Globus pallidus (tissue), 1 donor: ENCODE data around the gene TBCB.

Experiments used
- DNase-seq: peaks from one replicate; pipeline ENCODE4 v3.0.0-alpha.2; 2015; ENCODE audit warnings: low spot score

Gene TBCB

GRCh38 chr19:36136964-36137686 is 21.9 kb downstream of the TBCB start:
- no peak for DNase-seq

GRCh38 chr19:36139120-36139472 is 23.8 kb downstream of the TBCB start:
- DNase-seq = no peak

GRCh38 chr19:36139473-36140303 is 24.4 kb downstream of the TBCB start, which contains the start of gene CAPNS1:
CAPNS1 (plus strand) TSS chr19:36140066; CDS start chr19:36141012, 946 bp downstream.
- DNase-seq = peak; percentile 95

GRCh38 chr19:36140304-36141038 is 25.2 kb downstream of the TBCB start:
- DNase-seq = peak; percentile 19

- peak; percentile 57 for DNase-seq
Observed at GRCh38 chr19:36141039-36141927, 26.0 kb downstream of the TBCB start.

- DNase-seq = no peak
Observed at GRCh38 chr19:36142046-36142445, 26.8 kb downstream of the TBCB start.

- DNase-seq = no peak
Observed at GRCh38 chr19:36142496-36142895, 27.2 kb downstream of the TBCB start.

GRCh38 chr19:36144624-36145023 is 29.4 kb downstream of the TBCB start:
- no peak for DNase-seq

- DNase-seq = no peak
Observed at GRCh38 chr19:36149673-36150406, 34.6 kb downstream of the TBCB start.

GRCh38 chr19:36150586-36150985 is 35.3 kb downstream of the TBCB start:
- no peak for DNase-seq

GRCh38 chr19:36151144-36152018 is 36.1 kb downstream of the TBCB start:
- no peak for DNase-seq

- DNase-seq = no peak
Observed at GRCh38 chr19:36152019-36152351, 36.7 kb downstream of the TBCB start.

- DNase-seq = no peak
Observed at GRCh38 chr19:36152352-36153091, 37.3 kb downstream of the TBCB start, which contains the start of gene COX7A1. COX7A1 (minus strand) TSS chr19:36152447; CDS start chr19:36152407, 40 bp downstream.

GRCh38 chr19:36153126-36153525 is 37.9 kb downstream of the TBCB start:
- no peak for DNase-seq

GRCh38 chr19:36160821-36161596 is 45.7 kb downstream of the TBCB start:
- DNase-seq = no peak

- DNase-seq = no peak
Observed at GRCh38 chr19:36163813-36164212, 48.5 kb downstream of the TBCB start.

- DNase-seq = no peak
Observed at GRCh38 chr19:36169084-36169760, 54.0 kb downstream of the TBCB start.

GRCh38 chr19:36172852-36173251 is 57.6 kb downstream of the TBCB start:
- no peak for DNase-seq
